GM18909 (cell line): ENCODE measurements around the gene MYL5.
A peak's percentile ranks its signal among the peaks of the same experiment; 100 is the strongest.
"Not testable (repeated sequence)": the region's sequence is repeated elsewhere in the genome, so short reads cannot be mapped to it uniquely, and the experiment has no call there.

Experiments
- ATAC-seq: cut with Tn5 transposase; IDR thresholded peaks from one replicate; pipeline ENCODE4 v1.9.1; 2021; ENCODE audit warnings: mild to moderate bottlenecking; ENCODE audit not compliant: unreplicated experiment, poor library complexity

MYL5 gene, protein sequence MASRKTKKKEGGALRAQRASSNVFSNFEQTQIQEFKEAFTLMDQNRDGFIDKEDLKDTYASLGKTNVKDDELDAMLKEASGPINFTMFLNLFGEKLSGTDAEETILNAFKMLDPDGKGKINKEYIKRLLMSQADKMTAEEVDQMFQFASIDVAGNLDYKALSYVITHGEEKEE

DNA sequence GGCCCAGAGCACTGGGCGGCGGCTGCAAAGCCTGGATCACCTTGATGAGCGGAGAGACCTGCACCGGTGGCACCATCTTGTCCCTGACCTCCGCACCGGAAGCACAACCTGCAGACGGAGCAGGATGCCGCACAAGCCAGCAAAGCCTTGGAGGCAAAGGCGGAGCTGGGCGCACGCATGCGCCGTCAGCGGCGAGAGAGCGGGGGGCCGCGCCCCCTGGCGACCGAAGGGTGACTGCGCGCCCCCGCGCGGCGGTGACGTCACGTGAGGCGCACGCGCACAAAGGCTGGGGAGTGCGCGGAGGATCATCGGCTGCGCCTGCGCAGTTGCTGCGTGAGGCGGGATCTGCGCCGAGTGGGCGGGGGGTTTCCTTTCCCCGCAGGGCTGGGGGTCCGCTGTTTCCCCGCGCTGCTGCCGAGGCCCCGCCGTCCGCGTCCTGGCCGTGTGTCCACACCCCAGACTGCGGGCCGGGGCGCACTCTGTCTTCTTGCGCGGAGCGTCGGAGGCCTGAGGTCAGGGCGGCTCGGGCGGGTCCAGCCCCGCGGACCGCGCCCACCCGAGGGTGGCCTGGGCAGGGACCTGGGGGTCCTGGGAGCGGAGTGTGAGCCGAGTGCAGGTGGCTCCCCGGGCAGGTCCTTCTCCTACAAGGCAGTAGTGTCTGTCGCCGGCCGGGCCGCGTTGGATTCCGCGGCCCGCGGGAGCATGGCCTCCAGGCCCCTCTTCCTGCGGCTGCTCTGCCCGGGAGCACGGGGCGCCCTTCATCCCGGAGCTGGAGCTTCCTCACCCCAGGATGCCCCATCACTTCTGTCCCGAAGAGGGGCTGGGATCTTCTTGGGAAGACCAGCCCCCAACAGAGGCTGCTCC, at the start of gene MYL5, which contains the start of gene ATP5ME:
MYL5 (plus strand) TSS at position 371 of the 864 bp plus-strand sequence. CDS start 3,485 bp downstream, outside the sequence.
ATP5ME (minus strand) TSS at position 105 of the 864 bp plus-strand sequence; CDS start at position 76, 29 bp downstream.
- ATAC-seq, result peak; percentile 81

DNA sequence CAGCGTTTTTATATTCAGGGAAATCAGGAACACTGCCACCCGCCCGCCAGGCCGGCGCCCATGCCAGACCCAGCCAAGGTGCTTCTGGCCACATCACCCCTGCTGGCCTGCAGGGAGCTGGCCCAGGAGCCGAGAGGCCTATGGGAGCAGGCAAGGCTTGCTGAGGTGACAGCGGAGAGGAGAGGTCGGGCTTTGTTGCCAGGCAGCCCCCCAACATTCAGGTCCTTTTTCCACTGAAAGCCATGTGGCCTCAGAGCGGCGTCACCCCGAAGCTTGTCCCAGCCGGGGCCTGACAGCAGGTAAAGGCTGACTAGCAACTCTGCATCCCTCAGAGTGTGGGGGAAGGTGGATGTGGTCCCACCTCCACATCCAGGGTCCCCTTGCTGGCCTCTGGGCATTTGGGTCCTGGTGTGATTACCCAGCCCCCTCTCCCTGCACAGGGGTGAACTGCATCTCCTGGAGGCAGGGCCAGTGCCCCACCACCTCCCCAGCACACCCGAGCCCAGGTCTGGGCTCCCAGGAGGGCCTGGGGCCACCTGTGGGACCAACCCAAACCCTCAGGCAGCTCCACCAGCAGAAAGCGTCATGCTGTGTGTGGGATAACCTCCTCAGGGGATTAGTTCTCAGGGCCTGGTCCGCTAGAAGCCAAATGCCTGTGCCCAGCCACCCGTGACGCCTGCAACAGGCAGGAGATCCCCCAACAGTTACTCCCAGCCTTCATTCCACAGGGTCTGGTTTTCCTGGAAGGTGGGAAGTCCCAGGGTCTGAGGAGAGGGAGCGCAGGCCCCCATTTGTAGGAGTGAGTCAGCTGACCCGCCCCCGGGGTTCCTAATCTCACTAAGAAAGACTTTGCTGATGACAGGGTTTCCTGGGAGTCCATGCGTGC, 49.4 kb upstream of the MYL5 start, which contains the start of gene PDE6B:
PDE6B (plus strand) TSS at position 869 of the 886 bp plus-strand sequence. CDS start 54 bp downstream, outside the sequence.
- no peak for ATAC-seq

DNA sequence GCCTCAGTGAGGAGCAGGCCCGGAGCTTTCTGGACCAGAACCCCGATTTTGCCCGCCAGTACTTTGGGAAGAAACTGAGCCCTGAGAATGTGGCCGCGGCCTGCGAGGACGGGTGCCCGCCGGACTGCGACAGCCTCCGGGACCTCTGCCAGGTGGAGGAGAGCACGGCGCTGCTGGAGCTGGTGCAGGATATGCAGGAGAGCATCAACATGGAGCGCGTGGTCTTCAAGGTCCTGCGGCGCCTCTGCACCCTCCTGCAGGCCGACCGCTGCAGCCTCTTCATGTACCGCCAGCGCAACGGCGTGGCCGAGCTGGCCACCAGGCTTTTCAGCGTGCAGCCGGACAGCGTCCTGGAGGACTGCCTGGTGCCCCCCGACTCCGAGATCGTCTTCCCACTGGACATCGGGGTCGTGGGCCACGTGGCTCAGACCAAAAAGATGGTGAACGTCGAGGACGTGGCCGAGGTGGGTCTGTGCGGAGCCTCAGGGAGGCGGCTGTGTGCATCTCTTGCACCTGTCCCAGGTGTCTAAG, 48.6 kb upstream of the MYL5 start:
- ATAC-seq, result no peak

DNA sequence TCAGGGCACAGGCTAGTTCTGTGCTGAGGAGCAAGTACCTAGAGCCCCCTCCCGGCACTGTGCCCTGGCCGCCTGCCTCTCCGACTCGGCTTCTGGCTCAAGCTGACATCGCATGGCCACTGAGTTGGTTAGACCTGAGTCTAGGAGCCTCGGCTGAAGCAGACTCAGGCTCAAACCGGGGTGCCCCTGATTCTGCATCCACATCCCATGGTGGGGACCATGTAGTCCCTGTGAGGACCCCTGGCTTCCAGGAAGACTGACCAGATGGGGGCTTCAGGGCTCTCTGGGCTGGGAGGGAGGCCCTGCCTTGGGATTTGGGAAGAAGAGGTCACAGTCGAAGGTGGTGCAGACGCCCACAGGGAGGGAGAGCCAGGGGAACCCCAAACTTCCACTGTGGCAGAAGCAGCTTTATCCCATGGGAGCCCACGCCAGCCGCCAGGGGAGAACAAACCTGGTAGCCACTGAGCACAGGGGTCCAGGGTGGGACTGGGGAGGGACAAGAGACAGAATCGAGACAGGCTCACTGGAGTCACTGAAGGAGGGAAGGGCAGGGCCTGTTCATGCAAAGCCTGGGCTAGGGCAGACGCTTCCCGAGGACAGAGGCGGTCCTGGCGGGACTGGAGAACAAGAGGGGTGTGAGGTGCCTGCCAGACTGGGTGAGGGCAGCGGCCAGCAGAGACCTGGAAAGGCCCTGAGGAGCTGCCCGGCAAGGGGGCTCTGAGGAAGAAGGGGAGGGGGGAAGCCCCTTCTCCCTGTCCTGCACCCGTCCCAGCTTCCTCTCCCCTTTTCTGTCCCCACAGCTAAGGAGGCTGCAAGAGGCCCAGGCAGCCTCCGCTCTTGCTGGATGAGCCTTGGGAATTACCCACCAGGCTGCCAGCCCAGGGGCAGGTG, 47.9 kb upstream of the MYL5 start:
- ATAC-seq, result no peak

DNA sequence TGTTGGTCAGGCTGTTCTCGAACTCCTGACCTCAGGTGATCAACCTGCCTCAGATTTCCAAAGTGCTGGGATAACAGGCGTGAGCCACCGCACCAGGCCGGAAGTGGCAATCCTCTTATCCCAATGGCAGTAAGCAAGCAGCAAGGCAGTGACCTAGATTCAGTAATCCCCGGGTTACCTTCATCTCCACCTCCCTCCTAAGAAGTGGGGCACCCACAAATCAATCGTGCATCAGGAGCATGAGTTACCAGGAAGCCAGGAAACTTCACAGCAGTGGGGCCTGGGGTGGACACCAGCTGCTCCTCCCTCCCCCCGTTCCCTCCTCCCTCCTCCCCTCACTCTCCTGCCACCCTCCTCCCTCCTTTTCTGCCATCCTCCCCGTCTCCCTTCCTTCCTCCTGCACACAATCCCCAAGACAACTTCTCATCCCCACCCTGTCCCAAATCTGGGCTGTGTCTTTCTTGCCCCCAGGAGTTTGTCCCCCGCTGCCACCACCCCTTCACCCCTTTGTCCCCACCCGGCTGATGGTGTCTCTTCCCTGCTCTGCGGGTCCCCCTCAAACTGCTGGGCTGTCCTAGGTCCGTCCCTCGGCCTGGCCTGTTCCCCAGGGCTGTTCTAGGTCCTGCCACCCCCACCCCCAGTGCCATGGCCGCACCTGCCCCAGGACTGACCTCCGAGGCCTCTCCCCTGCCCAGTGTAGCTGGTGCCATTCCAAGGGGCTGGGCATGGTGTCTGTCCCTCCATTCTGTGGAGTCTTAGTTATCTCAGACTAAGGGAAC, 46.8 kb upstream of the MYL5 start:
- no peak for ATAC-seq

DNA sequence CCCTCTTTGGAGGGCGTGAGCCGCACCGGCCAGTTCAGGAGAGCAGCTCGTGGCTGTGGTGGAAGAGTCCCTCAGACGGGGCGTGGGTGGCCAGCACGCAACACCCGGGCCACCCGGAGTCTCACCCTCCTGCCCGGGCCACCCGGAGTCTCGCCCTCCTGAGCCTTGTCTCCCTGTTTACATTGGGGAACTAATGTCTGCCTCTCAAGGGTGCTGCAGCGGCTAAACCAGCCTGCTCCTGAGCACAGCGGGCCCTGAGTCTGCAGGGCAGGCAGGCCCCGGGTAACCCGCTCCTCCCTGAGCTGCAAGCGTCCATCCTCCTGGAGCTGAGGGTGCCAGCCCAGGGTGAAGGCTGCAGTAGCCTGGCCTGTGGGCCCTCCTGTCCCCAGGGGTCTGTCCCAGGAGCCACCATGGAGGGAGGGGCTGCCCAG, 46.0 kb upstream of the MYL5 start:
- ATAC-seq, result no peak

DNA sequence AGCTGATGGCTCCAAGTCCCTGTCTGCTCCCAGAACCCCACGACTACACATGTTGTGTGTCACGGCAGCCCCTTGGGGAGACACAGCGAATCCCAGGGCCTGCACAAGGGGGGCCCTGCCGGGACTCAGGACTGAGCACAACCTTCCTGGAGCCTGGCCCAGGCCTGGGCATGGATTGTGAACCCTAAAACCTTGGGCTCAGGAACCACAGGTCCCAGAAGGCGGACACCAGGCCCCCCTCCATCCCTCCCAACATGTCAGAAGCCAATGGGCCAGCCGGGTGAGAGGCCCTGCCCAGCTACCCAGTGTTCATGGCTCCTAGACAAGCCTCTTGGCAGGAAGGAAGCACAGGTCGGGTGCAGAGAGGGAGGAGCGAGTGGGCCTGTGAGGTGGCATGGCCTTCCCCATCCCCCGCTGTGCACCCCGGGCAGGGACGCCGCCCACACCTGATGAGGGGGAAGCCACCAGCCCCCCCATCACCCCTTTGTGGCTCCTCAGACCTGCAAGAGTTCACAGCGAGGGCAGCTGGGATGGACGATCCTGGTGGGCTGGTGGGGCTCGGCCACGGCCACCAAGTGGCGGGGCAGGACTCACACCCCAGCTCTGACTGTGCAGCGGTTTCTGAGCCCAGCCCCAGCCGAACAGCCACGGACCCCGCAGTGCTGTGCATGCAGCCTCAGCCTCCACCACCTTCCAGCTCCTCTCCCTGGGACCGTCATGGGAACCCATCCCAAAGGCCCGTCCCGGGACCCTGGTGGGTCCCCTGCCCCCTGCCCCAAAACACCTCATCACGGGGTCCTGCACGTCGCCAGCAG, 45.3 kb upstream of the MYL5 start:
- no peak for ATAC-seq

DNA sequence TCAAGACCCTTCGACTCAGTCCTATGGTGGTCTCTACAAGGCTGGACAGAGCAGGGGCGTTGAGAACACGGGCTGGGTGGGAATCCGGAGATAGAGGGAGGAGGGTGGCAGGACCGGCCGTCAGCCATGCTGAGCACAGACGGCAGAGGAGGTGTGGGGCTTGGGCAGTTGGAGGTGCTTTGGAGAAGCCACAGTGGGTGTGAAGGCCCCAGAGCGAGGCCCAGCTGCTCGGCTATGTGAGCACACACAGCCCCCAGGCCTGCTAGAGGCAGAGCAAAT, 44.8 kb upstream of the MYL5 start:
- ATAC-seq, result no peak

DNA sequence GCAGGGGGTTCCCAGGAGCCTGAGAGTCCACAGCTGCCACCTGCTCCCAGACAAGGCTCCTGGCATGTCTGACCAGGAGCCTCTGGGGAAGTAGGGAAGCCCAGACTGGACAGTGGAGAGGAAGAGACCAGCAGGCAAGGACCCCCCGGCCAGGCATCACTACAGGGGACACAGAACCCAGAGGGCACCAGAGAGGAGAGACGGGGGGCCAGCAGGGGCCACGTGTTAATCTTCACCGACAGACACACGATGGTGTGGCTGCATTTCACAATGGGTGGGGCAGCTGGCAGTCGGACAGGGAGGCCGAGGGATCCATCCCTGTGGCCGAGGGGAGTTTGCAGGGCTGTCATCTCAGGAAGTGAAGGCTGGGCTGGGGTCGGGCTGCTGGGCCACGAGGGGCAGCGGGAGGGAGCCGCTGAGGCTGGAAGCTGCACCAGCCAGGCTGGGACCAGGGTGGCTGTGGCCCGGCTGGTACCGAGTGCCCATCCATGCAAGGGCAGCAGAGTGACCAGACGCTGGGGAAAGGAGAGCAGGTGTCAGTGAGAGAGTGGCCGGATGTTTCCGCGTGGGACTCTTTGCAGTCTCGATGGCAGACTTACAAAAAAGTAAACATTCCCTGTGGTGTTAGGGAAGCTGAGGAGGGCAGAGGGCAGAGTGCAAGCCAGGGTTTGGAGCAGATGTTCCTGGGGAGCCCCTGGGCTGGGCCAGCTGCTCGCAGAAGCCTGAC, 44.3 kb upstream of the MYL5 start:
- ATAC-seq, result no peak

DNA sequence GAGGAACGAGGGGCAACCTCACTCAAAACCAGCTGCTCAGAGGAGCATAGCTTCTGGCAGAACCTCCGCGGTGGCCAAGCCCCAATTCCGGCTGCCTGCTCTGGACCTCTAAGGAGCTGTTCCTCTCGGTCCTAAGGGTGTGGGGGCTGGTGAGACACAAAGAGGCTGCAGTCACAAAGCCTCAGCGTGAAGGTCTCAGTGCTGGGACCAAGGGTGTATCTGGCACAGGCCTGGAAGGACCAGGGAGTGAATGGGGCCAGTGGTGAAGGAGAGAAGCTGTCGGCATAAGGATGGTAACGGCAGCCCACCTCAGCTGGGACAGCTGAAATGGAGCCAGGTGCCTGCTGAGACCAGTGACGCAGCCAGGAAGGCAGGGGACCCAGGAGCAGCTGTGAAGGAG, 43.7 kb upstream of the MYL5 start:
- no peak for ATAC-seq

DNA sequence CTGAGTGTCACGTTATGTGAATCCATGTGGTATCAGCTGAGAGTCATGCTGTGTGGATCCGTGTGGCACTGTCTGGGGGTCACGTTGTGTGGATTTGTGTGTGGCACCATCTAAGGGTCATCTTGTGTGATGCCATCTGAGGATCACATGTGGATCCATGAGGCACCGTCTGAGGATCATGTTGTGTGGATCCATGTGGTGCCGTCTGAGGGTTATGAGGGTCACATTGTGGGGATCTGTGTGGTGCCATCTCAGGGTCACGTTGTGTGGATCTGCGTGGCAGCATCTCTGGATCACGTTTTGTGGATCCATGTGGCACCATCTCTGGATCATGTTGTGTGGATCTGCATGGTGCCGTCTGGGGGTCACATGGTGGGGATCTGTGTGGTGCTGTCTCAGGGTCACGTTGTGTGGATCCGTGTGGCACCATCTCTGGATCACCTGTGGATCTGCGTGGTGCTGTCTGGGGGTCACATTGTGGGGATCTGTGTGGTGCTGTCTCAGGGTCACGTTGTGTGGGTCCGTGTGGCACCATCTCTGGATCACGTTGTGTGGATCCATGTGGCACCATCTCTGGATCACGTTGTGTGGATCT, 42.0 kb upstream of the MYL5 start:
- ATAC-seq, result no peak

DNA sequence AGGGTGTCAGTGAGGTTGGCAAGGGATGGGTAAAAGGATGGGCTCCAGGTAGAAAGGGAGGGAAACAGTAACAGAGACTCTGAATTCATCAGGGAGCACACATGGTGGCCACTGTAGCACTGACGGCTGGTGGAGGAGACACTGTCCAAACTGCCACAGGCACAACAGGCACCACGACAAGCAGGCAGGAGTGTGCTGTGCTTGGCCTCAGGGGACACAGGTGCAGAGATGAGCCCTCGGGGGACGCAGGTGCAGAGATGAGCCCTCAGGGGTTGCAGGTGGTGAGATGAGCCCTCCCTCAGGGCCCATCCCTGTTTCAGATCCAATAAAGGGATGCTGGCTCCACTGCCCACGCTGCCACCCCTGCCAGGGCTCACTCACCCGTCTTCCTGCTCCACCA, 41.4 kb upstream of the MYL5 start:
- ATAC-seq, result no peak

DNA sequence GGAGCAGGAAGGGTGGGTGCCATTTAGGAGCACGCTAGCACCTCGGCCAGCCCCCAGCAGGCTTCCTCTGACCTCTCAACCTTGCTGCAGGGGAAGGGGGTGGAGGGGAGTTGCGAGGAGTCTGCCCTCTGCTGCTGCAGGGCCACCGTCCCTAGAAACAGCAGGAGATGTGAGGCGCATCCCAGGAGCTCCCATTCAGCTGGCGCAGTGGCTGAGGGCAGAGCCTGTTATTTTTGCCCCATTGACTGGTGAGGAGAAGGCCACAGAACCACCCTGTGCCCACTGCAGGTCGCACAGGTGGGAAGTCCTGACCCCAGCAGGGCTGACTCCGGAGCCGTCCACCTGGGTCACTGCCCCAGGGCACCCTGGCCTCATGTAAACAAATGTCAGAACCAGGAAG, 40.9 kb upstream of the MYL5 start:
- ATAC-seq, result no peak

DNA sequence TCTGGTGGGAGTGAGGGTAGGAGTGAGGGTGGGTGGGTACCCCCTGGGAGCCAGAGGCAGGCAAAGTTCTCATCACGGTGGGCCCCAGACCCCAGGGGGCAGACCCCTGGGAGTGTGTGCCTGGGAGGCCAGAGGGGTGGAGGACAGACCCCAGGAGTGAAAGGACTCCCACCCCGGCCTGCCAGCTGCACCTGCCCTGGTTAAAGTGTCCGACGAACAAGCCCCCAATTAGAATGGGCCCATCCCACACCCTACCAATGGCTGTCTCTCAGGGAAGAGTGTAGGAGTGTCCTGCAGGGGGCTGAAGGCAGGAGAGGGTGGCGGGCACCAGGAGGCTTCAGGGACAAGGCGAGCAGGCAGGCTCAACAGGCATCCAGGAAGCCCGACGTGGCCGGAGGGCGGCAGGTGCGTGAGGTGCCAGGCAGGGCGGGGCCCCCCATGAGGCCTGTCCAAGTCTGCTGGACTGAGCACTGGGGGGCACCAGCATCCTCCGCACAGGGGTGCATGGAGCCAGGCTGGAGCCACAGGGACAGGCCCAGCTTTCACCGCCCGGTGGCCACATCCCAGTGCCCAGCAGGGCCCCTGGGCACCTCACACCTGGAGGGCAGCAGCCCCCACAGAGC, 40.3 kb upstream of the MYL5 start:
- no peak for ATAC-seq

DNA sequence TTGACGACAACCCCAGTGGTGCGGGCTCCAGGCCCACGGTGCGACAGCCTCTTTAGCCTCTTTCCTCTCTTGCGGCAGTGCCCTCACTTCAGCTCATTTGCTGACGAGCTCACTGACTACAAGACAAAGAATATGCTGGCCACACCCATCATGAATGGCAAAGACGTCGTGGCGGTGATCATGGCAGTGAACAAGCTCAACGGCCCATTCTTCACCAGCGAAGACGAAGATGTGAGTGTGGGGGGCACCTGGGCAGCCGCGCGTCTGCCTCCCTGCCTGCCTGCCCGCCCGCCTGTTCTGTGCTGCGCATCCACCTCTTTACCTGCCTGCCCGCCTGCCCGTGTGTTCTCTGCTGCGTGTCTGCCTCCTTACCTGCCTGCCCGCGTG, 39.8 kb upstream of the MYL5 start:
- ATAC-seq, result no peak

DNA sequence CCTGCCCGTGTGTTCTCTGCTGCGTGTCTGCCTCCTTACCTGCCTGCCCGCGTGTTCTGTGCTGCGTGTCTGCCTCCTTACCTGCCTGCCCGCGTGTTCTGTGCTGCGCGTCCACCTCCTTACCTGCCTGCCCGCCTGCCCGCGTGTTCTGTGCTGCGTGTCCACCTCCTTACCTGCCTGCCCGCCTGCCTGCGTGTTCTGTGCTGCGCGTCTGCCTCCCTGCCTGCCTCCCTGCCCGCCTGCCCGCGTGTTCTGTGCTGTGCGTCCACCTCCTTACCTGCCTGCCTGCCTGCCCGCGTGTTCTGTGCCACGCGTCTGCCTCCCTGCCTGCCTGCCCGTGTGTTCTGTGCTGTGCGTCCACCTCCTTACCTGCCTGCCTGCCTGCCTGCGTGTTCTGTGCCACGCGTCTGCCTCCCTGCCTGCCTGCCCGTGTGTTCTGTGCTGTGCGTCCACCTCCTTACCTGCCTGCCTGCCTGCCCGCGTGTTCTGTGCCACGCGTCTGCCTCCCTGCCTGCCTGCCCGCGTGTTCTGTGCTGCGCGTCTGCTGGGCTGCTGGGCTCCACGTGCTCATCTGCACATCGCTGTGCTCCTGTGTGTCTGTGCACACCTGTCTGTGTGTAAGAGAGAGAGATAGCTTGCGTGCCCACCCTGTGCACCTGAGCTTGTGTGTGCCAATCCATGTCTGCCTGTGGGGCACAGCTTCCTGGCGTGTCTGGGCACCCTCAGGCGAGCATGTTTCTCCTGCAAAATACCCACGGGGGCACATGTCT, 39.1 kb upstream of the MYL5 start:
- not testable (repeated sequence) for ATAC-seq
